Hepatocyte (in vitro differentiated cells): ENCODE data around the gene SLC38A10. TPM values are rescaled to one million over a fixed set of nuclear protein-coding genes. Genes with fewer than 3 reads are reported as not detected.

ENCODE experiments used
- DNase-seq: peaks from one replicate; pipeline ENCODE4 v3.0.0-alpha.2; 2016; ENCODE audit warnings: low spot score
- H2AFZ ChIP-seq: fragments of 200-600 bp; sonication (generic); 2 replicates; pipeline ENCODE4 v1.6.0; 2016; ENCODE audit warnings: antibody characterized with exemption, mild to moderate bottlenecking
- H3K27ac ChIP-seq: fragments of 200-600 bp; sonication (generic); 2 replicates; pipeline ENCODE4 v1.5.1; 2016; ENCODE audit warnings: mild to moderate bottlenecking
- H3K27me3 ChIP-seq: fragments of 200-600 bp; sonication (generic); 2 replicates; pipeline ENCODE4 v1.6.1; 2016
- H3K36me3 ChIP-seq: fragments of 200-600 bp; sonication (generic); replicated peaks from 2 replicates; pipeline ENCODE4 v1.5.1; 2016; ENCODE audit warnings: low read depth; ENCODE audit not compliant: insufficient read depth
- H3K4me1 ChIP-seq: fragments of 200-600 bp; sonication (generic); 2 replicates; pipeline ENCODE4 v1.5.1; 2016; ENCODE audit warnings: mild to moderate bottlenecking, moderate library complexity; ENCODE audit not compliant: insufficient read depth
- H3K4me2 ChIP-seq: fragments of 200-600 bp; sonication (generic); 2 replicates; pipeline ENCODE4 v1.6.0; 2016
- H3K4me3 ChIP-seq: fragments of 200-600 bp; sonication (generic); 2 replicates; pipeline ENCODE4 v1.5.1; 2016; ENCODE audit warnings: mild to moderate bottlenecking
- H3K79me2 ChIP-seq: fragments of 200-600 bp; sonication (generic); 2 replicates; pipeline ENCODE4 v1.6.0; 2017; ENCODE audit warnings: mild to moderate bottlenecking
- H3K9me2 ChIP-seq: fragments of 200-600 bp; sonication (generic); replicated peaks from 2 replicates; pipeline ENCODE4 v1.6.0; 2017; ENCODE audit warnings: mild to moderate bottlenecking; ENCODE audit not compliant: insufficient read depth
- H3K9me3 ChIP-seq: fragments of 200-600 bp; sonication (generic); 2 replicates; pipeline ENCODE4 v1.5.1; 2016; ENCODE audit warnings: low read depth, mild to moderate bottlenecking
- H4K20me1 ChIP-seq: fragments of 200-600 bp; sonication (generic); 2 replicates; pipeline ENCODE4 v1.6.0; 2016; ENCODE audit warnings: mild to moderate bottlenecking; ENCODE audit not compliant: insufficient read depth, poor library complexity, severe bottlenecking
- EZH2 ChIP-seq: fragments of 200-600 bp; sonication (generic); IDR thresholded peaks from 2 replicates; pipeline ENCODE4 v1.6.1; 2016; ENCODE audit warnings: antibody characterized with exemption, mild to moderate bottlenecking, borderline replicate concordance
- EZH2phosphoT487 ChIP-seq: fragments of 200-600 bp; sonication (generic); IDR thresholded peaks from one replicate; pipeline ENCODE4 v1.6.1; 2018; ENCODE audit warnings: antibody characterized with exemption, mild to moderate bottlenecking, low read depth, moderate library complexity; ENCODE audit not compliant: unreplicated experiment, severe bottlenecking
- WGBS: methylation state at CpG from one replicate; pipeline ENCODE4 v1.1.6; 2016; ENCODE audit warnings: low lambda C conversion rate; ENCODE audit errors: missing lambda C conversion rate; 5-methylcytosine and 5-hydroxymethylcytosine counted together
- polyA plus RNA-seq: library from polyadenylated mRNA; unstranded; fragments of >200 nt; fragmentation: Nextera tagmentation; extraction: Ambion mirVana; gene quantifications from 2 replicates; pipeline ENCODE4 v1.2.1, GENCODE V29; 2016
- total RNA-seq: library from RNA; depleted of rRNA; stranded (reverse); fragments of >200 nt; gene quantifications from 2 replicates; pipeline ENCODE4 v1.2.3, GENCODE V29; 2014
- TF ChIP-seq, protein P1 (sequence below): fragments of 200-600 bp; sonication (generic); IDR thresholded peaks from 2 replicates; pipeline ENCODE4 v1.5.1; 2016; ENCODE audit warnings: antibody characterized with exemption, mild to moderate bottlenecking; ENCODE audit not compliant: poor library complexity

SLC38A10 gene
- total and polyA plus RNA-seq, 2 experiments from 2014 or later, result 91.4 to 124 TPM

DNA sequence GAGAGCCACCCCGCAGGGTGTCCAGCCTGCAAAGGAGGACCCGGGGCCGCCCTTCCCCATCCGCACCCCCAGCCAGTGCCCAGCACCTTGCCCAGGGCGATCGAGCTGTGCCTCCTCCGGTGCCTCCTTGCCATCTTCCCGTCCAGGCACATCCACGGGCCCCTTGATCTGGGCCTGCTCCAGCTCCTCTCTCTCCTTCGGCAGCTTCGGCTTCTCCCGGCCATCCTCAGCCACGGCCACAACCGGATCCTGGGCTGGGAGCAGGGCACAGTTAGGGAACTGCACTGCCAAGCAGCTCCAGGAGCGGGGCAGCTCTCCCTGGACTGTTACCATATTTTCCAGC, 42.1 kb downstream of the SLC38A10 start:
- H3K4me1 ChIP-seq, result peaks cover 12% of the 10 kb centered on the region
- no peak overlapping the region for H3K4me2 ChIP-seq
- H3K36me3 ChIP-seq, result no peaks in the 10 kb centered on the region
- WGBS, result 88% methylated on average over 15 of the region's 15 CpGs
- no peaks in the 10 kb centered on the region for H3K27me3 ChIP-seq
- H3K27ac ChIP-seq, result no peak overlapping the region
- peaks cover under 1% of the 10 kb centered on the region for H4K20me1 ChIP-seq
- peaks cover 6% of the 10 kb centered on the region for H3K79me2 ChIP-seq
- no peaks in the 10 kb centered on the region for H3K9me3 ChIP-seq
- no peak for DNase-seq
- no peak overlapping the region for H2AFZ ChIP-seq
- no peak overlapping the region for H3K4me3 ChIP-seq
- TF ChIP-seq, protein P1, sequence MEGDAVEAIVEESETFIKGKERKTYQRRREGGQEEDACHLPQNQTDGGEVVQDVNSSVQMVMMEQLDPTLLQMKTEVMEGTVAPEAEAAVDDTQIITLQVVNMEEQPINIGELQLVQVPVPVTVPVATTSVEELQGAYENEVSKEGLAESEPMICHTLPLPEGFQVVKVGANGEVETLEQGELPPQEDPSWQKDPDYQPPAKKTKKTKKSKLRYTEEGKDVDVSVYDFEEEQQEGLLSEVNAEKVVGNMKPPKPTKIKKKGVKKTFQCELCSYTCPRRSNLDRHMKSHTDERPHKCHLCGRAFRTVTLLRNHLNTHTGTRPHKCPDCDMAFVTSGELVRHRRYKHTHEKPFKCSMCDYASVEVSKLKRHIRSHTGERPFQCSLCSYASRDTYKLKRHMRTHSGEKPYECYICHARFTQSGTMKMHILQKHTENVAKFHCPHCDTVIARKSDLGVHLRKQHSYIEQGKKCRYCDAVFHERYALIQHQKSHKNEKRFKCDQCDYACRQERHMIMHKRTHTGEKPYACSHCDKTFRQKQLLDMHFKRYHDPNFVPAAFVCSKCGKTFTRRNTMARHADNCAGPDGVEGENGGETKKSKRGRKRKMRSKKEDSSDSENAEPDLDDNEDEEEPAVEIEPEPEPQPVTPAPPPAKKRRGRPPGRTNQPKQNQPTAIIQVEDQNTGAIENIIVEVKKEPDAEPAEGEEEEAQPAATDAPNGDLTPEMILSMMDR, result no peak
- no peak for TF ChIP-seq EZH2phosphoT487
- TF ChIP-seq EZH2, result no peak
- no peaks in the 10 kb centered on the region for H3K9me2 ChIP-seq

DNA sequence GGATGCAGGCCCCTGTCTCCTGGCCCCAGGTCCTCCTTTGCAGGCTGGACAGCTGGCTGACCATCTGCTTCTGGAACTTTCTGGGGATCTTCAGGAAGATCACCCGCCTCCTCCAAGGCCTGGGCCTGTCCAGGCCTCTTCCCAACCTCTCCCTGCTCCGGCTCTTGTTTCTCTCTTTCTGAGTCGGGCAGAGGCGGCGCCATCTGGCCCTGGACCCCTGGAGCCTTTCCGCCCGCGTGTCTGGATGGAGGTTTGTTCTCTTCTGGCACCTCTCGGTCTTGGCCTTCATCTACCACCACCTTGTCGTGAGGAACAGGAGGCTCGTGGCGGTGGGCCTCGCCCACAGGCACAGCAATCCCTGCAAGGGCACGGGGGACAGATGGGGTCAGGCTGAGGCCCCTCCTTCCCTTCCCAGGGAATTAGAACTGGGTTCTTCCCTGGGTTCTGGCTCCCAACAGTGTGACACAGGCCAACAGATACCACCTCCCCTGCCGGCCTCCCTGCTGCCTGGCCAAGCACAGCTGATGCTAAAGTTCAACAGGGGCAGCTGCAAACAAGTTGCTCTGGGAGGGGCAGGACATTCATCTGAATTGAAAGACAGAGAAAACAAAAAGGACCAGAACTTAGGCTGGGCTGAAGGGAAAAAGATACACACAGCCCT, 42.7 kb downstream of the SLC38A10 start:
- no peaks in the 10 kb centered on the region for H4K20me1 ChIP-seq
- DNase-seq, result no peak
- H3K27me3 ChIP-seq, result no peaks in the 10 kb centered on the region
- peaks cover 12% of the 10 kb centered on the region for H3K4me1 ChIP-seq
- no peak overlapping the region for H3K4me2 ChIP-seq
- TF ChIP-seq, protein P1, result no peak
- TF ChIP-seq EZH2phosphoT487 (no peak), EZH2 (no peak)
- H3K9me3 ChIP-seq, result no peaks in the 10 kb centered on the region
- peaks cover 6% of the 10 kb centered on the region for H3K79me2 ChIP-seq
- H3K36me3 ChIP-seq, result no peaks in the 10 kb centered on the region
- H3K9me2 ChIP-seq, result no peaks in the 10 kb centered on the region
- WGBS, result 91% methylated on average over 15 of the region's 15 CpGs
- no peak overlapping the region for H2AFZ ChIP-seq
- no peak overlapping the region for H3K27ac ChIP-seq
- H3K4me3 ChIP-seq, result no peak overlapping the region

DNA sequence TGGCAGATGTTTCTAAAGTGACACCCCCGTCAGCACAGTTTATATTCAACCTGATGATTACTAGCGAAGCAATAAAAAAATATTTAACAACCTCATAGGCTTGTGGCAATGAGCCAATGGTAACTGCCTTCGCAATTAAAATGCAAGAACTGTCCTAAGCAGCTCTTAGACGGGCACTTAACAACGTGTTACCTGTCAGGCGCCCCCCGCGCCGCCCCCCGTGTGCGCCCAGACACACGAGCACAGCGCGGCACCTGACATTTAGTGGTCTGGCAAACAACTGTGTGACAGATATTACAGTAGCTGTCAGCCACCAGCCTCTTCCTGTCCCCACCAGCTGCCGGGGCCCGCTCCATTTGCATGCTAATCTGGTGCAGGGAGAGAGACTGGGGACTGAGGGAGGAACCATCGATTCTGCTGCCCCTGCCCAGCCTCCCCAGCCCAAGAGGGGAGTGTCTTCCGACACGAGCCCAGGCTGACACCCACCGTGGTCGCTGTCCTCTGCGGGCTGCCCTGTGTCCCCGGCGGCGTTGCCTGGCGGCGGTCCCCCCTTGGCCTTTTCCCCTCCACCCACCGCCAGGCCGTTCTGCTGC, 43.3 kb downstream of the SLC38A10 start:
- DNase-seq, result no peak
- no peak overlapping the region for H3K27ac ChIP-seq
- no peaks in the 10 kb centered on the region for H3K27me3 ChIP-seq
- 89% methylated on average over 26 of the region's 29 CpGs for WGBS
- H3K36me3 ChIP-seq, result no peaks in the 10 kb centered on the region
- H2AFZ ChIP-seq, result no peak overlapping the region
- H3K4me1 ChIP-seq, result peaks cover 12% of the 10 kb centered on the region
- H4K20me1 ChIP-seq, result no peaks in the 10 kb centered on the region
- peaks cover 6% of the 10 kb centered on the region for H3K79me2 ChIP-seq
- no peaks in the 10 kb centered on the region for H3K9me2 ChIP-seq
- TF ChIP-seq, protein P1, result no peak
- no peak for TF ChIP-seq EZH2phosphoT487
- no peak for TF ChIP-seq EZH2
- no peak overlapping the region for H3K4me2 ChIP-seq
- H3K9me3 ChIP-seq, result no peaks in the 10 kb centered on the region
- H3K4me3 ChIP-seq, result no peak overlapping the region
